Lower leg skin (tissue), 3 donors: ENCODE measurements around the gene MGRN1.

ENCODE experiments used
- CTCF ChIP-seq, 3 donors: fragments of 450-650 bp; IDR thresholded peaks; one replicate each; pipeline ENCODE4 v1.5.1; 2016; ENCODE audit warnings: antibody characterized with exemption in 3 of 3, mild to moderate bottlenecking in 3 of 3, moderate library complexity in 2 of 3
- POLR2A ChIP-seq, 2 donors: fragments of 450-650 bp; IDR thresholded peaks; one replicate each; pipeline ENCODE4 v1.6.1; 2016 to 2017; ENCODE audit warnings: antibody characterized with exemption in 2 of 2, mild to moderate bottlenecking in 1 of 2, moderate library complexity in 1 of 2

GRCh38 chr16:4654964-4655590 lies 30.5 kb downstream of the MGRN1 start:
- TF ChIP-seq CTCF (IDR thresholded peaks at IDR 0.05), result no peak
- TF ChIP-seq POLR2A (IDR thresholded peaks at IDR 0.05), result no peak
